Cardiac fibroblast (primary cell): ENCODE results near the gene PEX11A.

Experiments used
- DNase-seq, 2 donors: peaks; one replicate each; pipeline versions ENCODE4 v3.0.0 to v3.0.0-alpha.2; 2010; ENCODE audit warnings: low read depth in 2 of 2
- H3K4me3 ChIP-seq, 2 donors: replicated peaks in 1 of 2; 1 replicate in 1 of 2; 2 replicates in 1 of 2; pipeline ENCODE4 v1.5.1; 2011; ENCODE audit warnings: low read depth in 2 of 2, low read length in 2 of 2, mild to moderate bottlenecking in 2 of 2, moderate library complexity in 1 of 2
- CTCF ChIP-seq: IDR thresholded peaks from one replicate; pipeline ENCODE4 v1.5.1; 2011; ENCODE audit warnings: low read depth, mild to moderate bottlenecking, low read length, inconsistent platforms

Gene PEX11A

GRCh38 chr15:89647191-89647851, 43.2 kb downstream of the PEX11A start:
- peak; percentile 67 to 72 for DNase-seq
- no peak overlapping the region for H3K4me3 ChIP-seq
- TF ChIP-seq CTCF: peak; percentile 92

GRCh38 chr15:89646416-89647141, 44.0 kb downstream of the PEX11A start:
- no peak overlapping the region for H3K4me3 ChIP-seq
- no peak for TF ChIP-seq CTCF
- DNase-seq: no peak

GRCh38 chr15:89645680-89646079, 44.9 kb downstream of the PEX11A start:
- no peak for TF ChIP-seq CTCF
- H3K4me3 ChIP-seq: no peak overlapping the region
- DNase-seq: no peak

- H3K4me3 ChIP-seq: no peak overlapping the region
- TF ChIP-seq CTCF: no peak
- no peak for DNase-seq
Measured at GRCh38 chr15:89642106-89642505, 48.4 kb downstream of the PEX11A start.

- no peak overlapping the region for H3K4me3 ChIP-seq
- DNase-seq: no peak
- no peak for TF ChIP-seq CTCF
Measured at GRCh38 chr15:89641053-89641452, 49.5 kb downstream of the PEX11A start.

- H3K4me3 ChIP-seq: no peak overlapping the region
- no peak for DNase-seq
- no peak for TF ChIP-seq CTCF
Measured at GRCh38 chr15:89640245-89640644, 50.3 kb downstream of the PEX11A start.
